HG02943 (cell line): ENCODE data around the gene RABIF.

Experiments used
- ATAC-seq: cut with Tn5 transposase; IDR thresholded peaks from one replicate; pipeline ENCODE4 v1.9.1; 2021; ENCODE audit warnings: mild to moderate bottlenecking, low read depth, moderate library complexity; ENCODE audit not compliant: unreplicated experiment

RABIF gene

DNA sequence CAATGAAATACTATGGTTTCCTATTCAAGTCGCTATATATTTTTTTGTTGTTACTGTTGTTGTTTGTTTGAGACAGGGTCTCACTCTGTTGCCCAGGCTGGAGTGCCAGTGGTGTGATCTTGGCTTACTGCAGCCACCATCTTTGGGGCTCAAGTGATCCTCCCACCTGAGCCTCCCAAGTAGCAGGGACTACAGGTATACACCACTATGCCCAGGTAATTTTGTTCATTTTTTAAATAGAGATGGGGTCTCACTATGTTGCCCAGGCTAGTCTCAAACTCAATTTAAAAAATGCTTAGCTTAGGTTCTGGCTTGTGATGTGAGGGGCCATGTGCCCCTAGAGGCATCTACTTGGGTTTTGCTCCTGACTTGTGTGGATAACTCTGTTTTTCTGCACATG lies 9.8 kb downstream of the RABIF start:
- no peak for ATAC-seq

DNA sequence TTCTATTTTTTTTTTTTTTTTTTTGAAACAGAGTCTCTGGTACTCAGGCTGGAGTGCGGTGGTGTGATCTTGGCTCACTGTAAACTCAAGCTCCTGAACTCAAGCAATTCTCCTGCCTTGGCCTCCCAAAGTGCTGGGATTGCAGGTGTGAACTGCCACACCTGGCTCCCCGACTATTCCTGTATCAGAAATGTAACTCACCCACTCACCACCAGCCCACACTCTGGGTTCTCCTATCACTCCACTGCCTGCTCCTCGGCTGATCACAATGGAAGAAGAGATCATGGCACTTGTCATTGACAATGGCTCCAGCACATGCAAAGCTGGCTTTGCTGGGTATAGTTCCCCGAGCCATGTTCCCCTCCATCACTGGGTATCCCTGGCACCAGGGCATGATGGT lies 15.9 kb downstream of the RABIF start:
- no peak for ATAC-seq

DNA sequence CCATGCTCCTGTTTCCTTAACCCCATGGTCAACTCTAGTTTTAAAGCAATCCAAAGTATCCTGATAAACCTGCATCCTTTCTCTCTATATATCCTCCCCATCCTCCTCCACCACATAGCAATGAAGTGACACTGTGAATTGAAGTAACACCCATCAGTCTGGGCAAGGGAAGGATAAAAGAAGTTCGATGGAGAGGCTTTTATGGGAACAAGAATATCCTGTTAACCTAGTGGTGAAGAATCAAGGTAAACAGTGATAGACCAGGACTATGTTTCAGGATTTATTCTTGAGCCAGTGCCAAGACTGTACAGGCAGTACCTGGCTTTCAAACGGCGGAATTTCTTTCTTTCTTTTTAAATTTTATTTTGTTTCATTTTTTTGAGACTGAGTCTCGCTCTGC lies 17.6 kb downstream of the RABIF start:
- ATAC-seq, result no peak

GRCh38 chr1:202862679-202863560 lies 26.0 kb downstream of the RABIF start:
- ATAC-seq, result no peak

GRCh38 chr1:202861420-202862132 lies 27.4 kb downstream of the RABIF start:
- peak; percentile 57 for ATAC-seq

- peak; percentile 39 for ATAC-seq
Observed at GRCh38 chr1:202860744-202861419, 28.1 kb downstream of the RABIF start.

- no peak for ATAC-seq
Observed at GRCh38 chr1:202858789-202859414, 30.0 kb downstream of the RABIF start.

GRCh38 chr1:202858331-202858730 lies 30.6 kb downstream of the RABIF start:
- ATAC-seq, result no peak

- ATAC-seq, result no peak
Observed at GRCh38 chr1:202857136-202857610, 31.8 kb downstream of the RABIF start.

- ATAC-seq, result no peak
Observed at GRCh38 chr1:202856014-202856413, 32.9 kb downstream of the RABIF start.

- ATAC-seq, result no peak
Observed at GRCh38 chr1:202854787-202855186, 34.2 kb downstream of the RABIF start.

GRCh38 chr1:202852163-202852904 lies 36.6 kb downstream of the RABIF start:
- no peak for ATAC-seq

- no peak for ATAC-seq
Observed at GRCh38 chr1:202850593-202851362, 38.2 kb downstream of the RABIF start.

GRCh38 chr1:202848191-202848542 lies 40.8 kb downstream of the RABIF start:
- ATAC-seq, result no peak

DNA sequence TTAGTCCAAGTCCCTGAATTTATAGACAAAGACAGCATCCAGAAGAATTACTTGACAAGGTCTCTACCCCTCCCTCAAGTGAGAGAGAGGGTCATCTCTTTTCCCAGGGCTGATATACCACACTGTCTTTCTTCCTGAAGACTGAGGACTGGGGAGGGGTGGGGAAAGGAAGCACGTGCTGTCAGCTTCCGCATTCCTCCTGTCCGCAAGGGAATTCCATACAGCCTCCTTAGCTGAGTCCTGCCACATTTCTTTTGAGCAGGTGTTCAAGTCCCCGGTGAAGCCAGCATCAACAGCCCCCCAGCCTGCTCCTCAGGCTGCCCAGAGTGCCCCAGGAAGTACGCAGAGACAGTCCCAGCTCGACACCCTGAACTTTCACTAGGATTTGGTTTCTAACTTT lies 44.0 kb downstream of the RABIF start:
- ATAC-seq, result no peak

DNA sequence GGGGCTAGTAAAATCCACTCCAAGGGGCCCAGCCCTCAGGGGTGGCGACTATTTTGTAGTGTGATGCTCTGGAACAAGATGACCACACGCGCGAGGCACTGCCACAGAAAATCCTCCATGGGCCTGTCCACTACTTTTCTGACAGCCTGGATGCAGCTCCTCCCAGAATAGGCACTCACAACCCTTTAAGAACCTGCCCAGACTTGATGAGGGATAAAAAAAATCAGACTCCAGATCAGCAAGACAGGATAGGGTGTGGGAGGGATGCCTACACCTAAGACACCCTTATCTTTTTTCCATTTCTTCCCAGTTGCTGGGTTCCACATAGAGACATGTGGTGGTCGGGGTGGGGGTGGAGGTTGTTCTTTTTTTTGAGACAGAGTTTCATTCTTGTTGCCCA lies 44.7 kb downstream of the RABIF start:
- no peak for ATAC-seq

GRCh38 chr1:202843081-202843480 lies 45.9 kb downstream of the RABIF start:
- no peak for ATAC-seq

DNA sequence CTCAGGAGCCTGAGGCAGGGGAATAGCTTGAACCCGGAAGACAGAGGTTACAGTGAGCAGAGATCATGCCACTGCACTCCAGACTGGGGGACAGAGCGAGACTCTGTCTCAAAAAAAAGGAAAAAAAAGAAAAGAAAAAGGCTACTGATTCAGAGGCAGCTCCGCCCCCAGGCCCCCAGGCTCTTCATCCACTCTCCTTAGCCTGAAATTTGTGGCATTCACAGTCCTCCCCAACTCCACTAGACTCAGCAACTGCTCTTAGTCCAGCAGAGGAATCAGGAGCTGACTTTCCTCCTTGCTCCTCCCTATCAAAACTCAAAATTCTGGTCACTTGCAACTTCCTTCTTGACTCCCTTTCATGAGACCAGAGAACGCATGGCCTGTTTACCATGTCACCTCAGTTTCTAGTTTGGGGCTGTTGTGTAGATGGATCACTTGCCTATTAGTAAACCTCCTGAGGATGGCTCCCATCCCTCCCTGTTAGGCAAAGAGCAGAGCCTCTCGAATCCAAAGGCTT lies 51.1 kb downstream of the RABIF start:
- no peak for ATAC-seq
